HEK293 (cell line): ENCODE data around the gene PRSS1.
"Not testable (repeated sequence)": the region's sequence is repeated elsewhere in the genome, so short reads cannot be mapped to it uniquely, and the experiment has no call there.

ENCODE experiments used
- CTCF ChIA-PET: fragments of 350-600 bp; formaldehyde crosslinking; extraction: SDS; loops from one replicate; lab custom pipeline; 2021; ENCODE audit warnings: antibody characterized with exemption; lab: Yijun Ruan, JAX
- POLR2A ChIA-PET: fragments of 300-600 bp; formaldehyde crosslinking; extraction: SDS; loops from one replicate; lab custom pipeline; 2020; ENCODE audit warnings: antibody characterized with exemption, inconsistent platforms; lab: Yijun Ruan, JAX
- H3K27ac ChIP-seq: fragments of 200-500 bp; sonication (Bioruptor generic); 2 replicates; pipeline ENCODE4 v1.5.1; 2014; ENCODE audit warnings: low read depth, low read length, control low read depth, inconsistent platforms; ENCODE audit errors: extremely low read depth
- H3K36me3 ChIP-seq, 2 experiments: fragments of 200-500 bp in 1 of 2; sonication (Bioruptor generic) in 1 of 2; 1 replicate in 1 of 2; 2 replicates in 1 of 2; pipeline ENCODE4 v1.5.1; 2014 to 2017; ENCODE audit warnings: inconsistent platforms in 2 of 2, low read length in 2 of 2; ENCODE audit not compliant: control insufficient read depth in 2 of 2, insufficient read depth in 1 of 2
- H3K4me1 ChIP-seq: fragments of 200-500 bp; sonication (Bioruptor generic); 2 replicates; pipeline ENCODE4 v1.5.1; 2014; ENCODE audit warnings: mild to moderate bottlenecking, low read length, inconsistent platforms; ENCODE audit not compliant: control insufficient read depth, insufficient read depth
- H3K4me3 ChIP-seq: 2 replicates; pipeline ENCODE4 v1.5.1; 2011; ENCODE audit warnings: low read depth, mild to moderate bottlenecking, control low read depth, low read length, moderate library complexity
- H3K9me3 ChIP-seq: fragments of 200-500 bp; sonication (Bioruptor generic); 2 replicates; pipeline ENCODE4 v1.5.1; 2014; ENCODE audit warnings: low read depth, low read length, inconsistent platforms; ENCODE audit not compliant: control insufficient read depth, insufficient read depth
- FEZF1 ChIP-seq: fragments of 450-650 bp; formaldehyde crosslinking; IDR thresholded peaks from 2 replicates; pipeline ENCODE4 v1.5.1; 2016; ENCODE audit warnings: missing biosample characterization, missing genetic modification characterization
- INSM2 ChIP-seq: fragments of 450-650 bp; formaldehyde crosslinking; IDR thresholded peaks from 2 replicates; pipeline ENCODE4 v1.5.1; 2016; ENCODE audit warnings: missing biosample characterization, missing genetic modification characterization
- KLF9 ChIP-seq: fragments of 450-650 bp; formaldehyde crosslinking; IDR thresholded peaks from 2 replicates; pipeline ENCODE4 v1.5.1; 2016; ENCODE audit warnings: missing biosample characterization, missing genetic modification characterization, low read depth
- PRDM2 ChIP-seq: fragments of 450-650 bp; formaldehyde crosslinking; IDR thresholded peaks from 2 replicates; pipeline ENCODE4 v1.5.1; 2016; ENCODE audit warnings: missing biosample characterization, missing genetic modification characterization, borderline replicate concordance
- YY1 ChIP-seq: fragments of 450-650 bp; formaldehyde crosslinking; IDR thresholded peaks from 2 replicates; pipeline ENCODE4 v1.5.1; 2018; ENCODE audit warnings: missing biosample characterization, missing genetic modification characterization
- ZBTB17 ChIP-seq: fragments of 450-650 bp; formaldehyde crosslinking; IDR thresholded peaks from 2 replicates; pipeline ENCODE4 v1.5.1; 2016; ENCODE audit warnings: missing biosample characterization, missing genetic modification characterization
- ZFHX2 ChIP-seq: fragments of 450-650 bp; formaldehyde crosslinking; conservative IDR thresholded peaks from 2 replicates; pipeline ENCODE4 v1.5.1; 2016; ENCODE audit warnings: missing biosample characterization, missing genetic modification characterization
- ZNF112 ChIP-seq: fragments of 450-650 bp; formaldehyde crosslinking; IDR thresholded peaks from 2 replicates; pipeline ENCODE4 v1.5.0; 2017; ENCODE audit warnings: missing biosample characterization, missing genetic modification characterization
- ZNF202 ChIP-seq: fragments of 450-650 bp; formaldehyde crosslinking; IDR thresholded peaks from 2 replicates; pipeline ENCODE4 v1.5.1; 2016; ENCODE audit warnings: missing biosample characterization, missing genetic modification characterization, borderline replicate concordance
- ZNF23 ChIP-seq: fragments of 450-650 bp; formaldehyde crosslinking; IDR thresholded peaks from 2 replicates; pipeline ENCODE4 v1.5.1; 2016; ENCODE audit warnings: missing biosample characterization, missing genetic modification characterization, borderline replicate concordance
- ZNF501 ChIP-seq: fragments of 450-650 bp; formaldehyde crosslinking; IDR thresholded peaks from 2 replicates; pipeline ENCODE4 v1.5.1; 2016; ENCODE audit warnings: missing biosample characterization, missing genetic modification characterization
- ZNF514 ChIP-seq: fragments of 450-650 bp; formaldehyde crosslinking; IDR thresholded peaks from 2 replicates; pipeline ENCODE4 v1.5.1; 2016; ENCODE audit warnings: missing biosample characterization, missing genetic modification characterization
- ZNF549 ChIP-seq: fragments of 450-650 bp; IDR thresholded peaks from 2 replicates; pipeline ENCODE4 v1.5.1; 2018; ENCODE audit warnings: missing biosample characterization, missing genetic modification characterization, mild to moderate bottlenecking, inconsistent platforms, moderate library complexity
- ZNF561 ChIP-seq: fragments of 450-650 bp; IDR thresholded peaks from 2 replicates; pipeline ENCODE4 v1.5.1; 2018; ENCODE audit warnings: missing biosample characterization, missing genetic modification characterization, borderline replicate concordance
- ZNF654 ChIP-seq: fragments of 450-650 bp; formaldehyde crosslinking; IDR thresholded peaks from 2 replicates; pipeline ENCODE4 v1.5.1; 2016; ENCODE audit warnings: low read depth, missing biosample characterization, missing genetic modification characterization
- ZNF660 ChIP-seq: fragments of 450-650 bp; IDR thresholded peaks from 2 replicates; pipeline ENCODE4 v1.5.1; 2018; ENCODE audit warnings: missing biosample characterization, mild to moderate bottlenecking, missing genetic modification characterization
- TF ChIP-seq, protein P1 (sequence below): fragments of 450-650 bp; formaldehyde crosslinking; IDR thresholded peaks from 2 replicates; pipeline ENCODE4 v1.5.1; 2016; ENCODE audit warnings: missing biosample characterization, missing genetic modification characterization

The PRSS1 gene

DNA sequence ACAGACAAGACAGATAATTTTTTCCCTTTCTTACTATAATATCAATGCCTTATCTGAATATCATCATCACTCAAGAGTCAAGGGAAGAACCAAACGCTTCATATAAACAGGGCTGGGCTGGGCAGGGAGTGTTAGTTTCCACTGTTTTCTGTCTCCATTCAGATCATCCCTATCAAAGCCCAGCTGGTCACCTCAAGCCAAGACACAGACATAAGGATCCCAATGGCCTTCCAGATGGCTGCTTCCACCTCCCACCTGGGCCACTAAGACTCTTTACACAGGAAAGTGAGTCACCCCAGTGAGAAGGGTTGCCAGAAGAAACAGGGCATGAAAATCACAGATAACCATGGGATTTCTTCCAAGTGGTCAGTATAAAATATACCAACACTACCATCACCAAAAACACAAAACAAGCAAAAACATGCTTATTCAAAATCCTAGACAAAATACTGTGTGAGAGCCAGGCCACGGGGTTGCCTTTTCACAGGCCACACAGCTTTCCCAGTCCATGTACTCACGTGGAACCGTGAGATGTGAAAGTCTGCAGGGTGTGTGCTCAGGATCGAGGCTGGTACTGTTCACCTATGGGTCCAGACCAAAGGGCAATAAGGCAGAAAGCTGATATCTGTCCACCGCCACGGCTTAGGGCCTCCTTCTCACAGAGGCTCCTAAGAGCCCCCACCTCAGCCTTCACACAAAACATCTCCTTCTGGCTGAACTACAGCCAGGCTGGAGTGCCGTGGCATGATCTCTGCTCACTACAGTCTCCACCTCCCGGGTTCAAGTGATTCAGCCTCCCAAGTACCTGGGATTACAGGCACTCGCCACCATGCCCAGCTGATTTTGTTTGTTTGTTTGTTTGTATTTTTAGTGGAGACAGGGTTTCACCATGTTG lies 5.7 kb downstream of the PRSS1 start (continued):
- no peak for TF ChIP-seq ZBTB17 (tag by site-specific recombination)
- TF ChIP-seq ZNF654 = no peak
- TF ChIP-seq ZNF23 (tag by site-specific recombination) = no peak
- no peak for TF ChIP-seq YY1 (tag by site-specific recombination)
- no peak for TF ChIP-seq ZNF202 (tag by site-specific recombination)
- no peak for TF ChIP-seq ZNF112
- no peak for TF ChIP-seq INSM2 (tag by site-specific recombination)
- no peak for TF ChIP-seq ZNF501 (tag by site-specific recombination)
- TF ChIP-seq FEZF1 (tag by site-specific recombination) = no peak

GRCh38 chr7:142758312-142758711 lies 9.0 kb downstream of the PRSS1 start:
- H3K27ac ChIP-seq, H3K4me3 ChIP-seq, H3K9me3 ChIP-seq, H3K36me3 ChIP-seq, POLR2A ChIA-PET, H3K4me1 ChIP-seq: not testable (repeated sequence)
- CTCF ChIA-PET = interaction anchor here (1.2 kb wide), 1 partner anchor 155 kb away, joined by 3 read pairs; no protein-coding TSS in a partner anchor

DNA sequence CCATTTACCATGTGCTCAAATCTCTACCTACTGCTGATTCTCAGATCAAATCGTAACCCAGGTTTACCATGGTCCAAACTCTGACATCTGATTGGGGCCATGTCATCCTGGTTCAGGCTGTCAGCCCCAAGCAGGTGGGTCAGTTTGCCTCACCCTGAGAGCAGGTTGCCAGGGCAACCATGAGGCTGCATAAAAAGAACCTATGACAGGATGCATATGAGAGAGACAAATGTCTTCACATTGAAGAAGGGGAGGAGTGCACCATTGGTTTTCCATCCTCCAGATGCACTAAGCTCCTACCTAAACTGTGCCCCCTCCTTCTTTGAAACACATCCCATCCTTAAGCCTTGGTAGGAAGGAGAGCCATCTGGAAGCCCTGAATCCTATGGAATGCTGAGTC lies 10.2 kb downstream of the PRSS1 start:
- no peaks in the 10 kb centered on the region for H3K4me1 ChIP-seq
- no peaks in the 10 kb centered on the region for H3K9me3 ChIP-seq
- H3K4me3 ChIP-seq = no peak overlapping the region
- no peak for TF ChIP-seq KLF9
- TF ChIP-seq, all 188 proteins: peak for 0
- ChIA-PET CTCF (interaction anchor here (0.6 kb wide), 1 partner anchor 201 kb away, joined by 3 read pairs; no protein-coding TSS in a partner anchor), POLR2A (no interaction called here)
- H3K27ac ChIP-seq = no peak overlapping the region
- no peaks in the 10 kb centered on the region for H3K36me3 ChIP-seq

DNA sequence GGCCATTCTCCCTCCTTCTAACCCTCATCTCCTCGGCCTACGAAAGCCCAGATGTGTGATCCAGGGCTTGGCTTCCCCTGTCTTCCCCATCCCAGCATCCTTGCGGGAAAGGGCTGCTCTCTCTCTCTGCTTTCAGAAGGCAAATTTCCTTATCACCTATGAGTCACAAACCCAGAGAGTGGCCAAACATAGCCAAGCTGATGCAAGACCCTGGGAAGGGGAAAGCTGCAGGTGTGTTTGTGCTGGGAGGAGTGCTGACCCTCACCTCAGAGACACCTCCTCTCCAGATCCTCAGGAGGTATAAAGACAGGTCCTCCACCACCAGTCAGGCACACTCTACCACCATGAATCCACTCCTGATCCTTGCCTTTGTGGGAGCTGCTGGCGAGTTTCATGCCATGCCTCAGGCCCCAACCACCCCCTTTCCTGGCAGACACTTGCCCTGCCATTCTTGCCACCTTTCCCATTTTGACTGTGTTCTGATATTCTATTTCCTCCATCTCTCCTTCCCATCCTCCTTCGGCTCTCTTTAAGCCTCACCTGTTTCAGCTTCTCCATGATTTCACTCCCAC lies 10.9 kb downstream of the PRSS1 start:
- Histone ChIP-seq H3K4me3 (no peak overlapping the region), H3K4me1 (no peaks in the 10 kb centered on the region), H3K9me3 (no peaks in the 10 kb centered on the region), H3K27ac (no peak overlapping the region), H3K36me3 (no peaks in the 10 kb centered on the region)
- ChIA-PET CTCF (interaction anchor here (0.6 to 1.2 kb wide), 3 partner anchors 49 to 1075 kb away, joined by 3 to 7 read pairs (median 3); no protein-coding TSS in a partner anchor), POLR2A (no interaction called here)
- TF ChIP-seq, protein P1, sequence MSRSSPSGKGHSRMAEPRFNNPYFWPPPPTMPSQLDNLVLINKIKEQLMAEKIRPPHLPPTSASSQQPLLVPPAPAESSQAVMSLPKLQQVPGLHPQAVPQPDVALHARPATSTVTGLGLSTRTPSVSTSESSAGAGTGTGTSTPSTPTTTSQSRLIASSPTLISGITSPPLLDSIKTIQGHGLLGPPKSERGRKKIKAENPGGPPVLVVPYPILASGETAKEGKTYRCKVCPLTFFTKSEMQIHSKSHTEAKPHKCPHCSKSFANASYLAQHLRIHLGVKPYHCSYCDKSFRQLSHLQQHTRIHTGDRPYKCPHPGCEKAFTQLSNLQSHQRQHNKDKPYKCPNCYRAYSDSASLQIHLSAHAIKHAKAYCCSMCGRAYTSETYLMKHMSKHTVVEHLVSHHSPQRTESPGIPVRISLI (tag by site-specific recombination) = no peak
- no peak for TF ChIP-seq ZNF561
- TF ChIP-seq ZNF660 (tag by site-specific recombination) = no peak
- no peak for TF ChIP-seq ZNF514 (tag by site-specific recombination)
- TF ChIP-seq ZNF549 = no peak
- TF ChIP-seq ZFHX2 (tag by site-specific recombination) = no peak
- TF ChIP-seq PRDM2 (tag by site-specific recombination) = no peak
